ENCODE data around the gene RSF1. TPM values are rescaled to one million over a fixed set of nuclear protein-coding genes. Genes with fewer than 3 reads are reported as not detected.
"Not testable (repeated sequence)": the region's sequence is repeated elsewhere in the genome, so short reads cannot be mapped to it uniquely, and the experiment has no call there.

RSF1 gene
- 29.2 and 55.5 TPM in 2 replicates for total RNA-seq (2014; rRNA removed; shearing (Covaris generic))

- peak; percentile 97 for DNase-seq (ENCODE audit: low spot score)
Measured at GRCh38 chr11:77820565-77821348, at the start of gene RSF1, which contains the start of gene AAMDC. Gene RSF1, minus strand, starts transcription at chr11:77820722. Its CDS starts 8 bp downstream, at chr11:77820714. Gene AAMDC, plus strand, starts transcription at chr11:77821144. Its CDS starts 21,353 bp downstream, at chr11:77842497.

- DNase-seq (ENCODE audit: low spot score): no peak
Measured at GRCh38 chr11:77868744-77869143, 48.2 kb upstream of the RSF1 start.

GRCh38 chr11:77866336-77866735 is 45.8 kb upstream of the RSF1 start:
- DNase-seq (ENCODE audit: low spot score): no peak

GRCh38 chr11:77865805-77866204 is 45.3 kb upstream of the RSF1 start:
- DNase-seq (ENCODE audit: low spot score): no peak

- DNase-seq (ENCODE audit: low spot score): not testable (repeated sequence)
Measured at GRCh38 chr11:77861444-77861843, 40.9 kb upstream of the RSF1 start.

- not testable (repeated sequence) for DNase-seq (ENCODE audit: low spot score)
Measured at GRCh38 chr11:77857906-77858457, 37.5 kb upstream of the RSF1 start.

- no peak for DNase-seq (ENCODE audit: low spot score)
Measured at GRCh38 chr11:77854838-77855237, 34.3 kb upstream of the RSF1 start.

GRCh38 chr11:77851503-77851902 is 31.0 kb upstream of the RSF1 start:
- DNase-seq (ENCODE audit: low spot score): no peak

- not testable (repeated sequence) for DNase-seq (ENCODE audit: low spot score)
Measured at GRCh38 chr11:77843700-77844099, 23.2 kb upstream of the RSF1 start.

- DNase-seq (ENCODE audit: low spot score): peak; percentile 59
Measured at GRCh38 chr11:77842441-77843121, 22.1 kb upstream of the RSF1 start.

GRCh38 chr11:77833302-77833701 is 12.8 kb upstream of the RSF1 start:
- no peak for DNase-seq (ENCODE audit: low spot score)

- DNase-seq (ENCODE audit: low spot score): no peak
Measured at GRCh38 chr11:77828926-77829325, 8.4 kb upstream of the RSF1 start.

GRCh38 chr11:77823775-77824174 is 3.3 kb upstream of the RSF1 start:
- no peak for DNase-seq (ENCODE audit: low spot score)

GRCh38 chr11:77822126-77822525 is 1.6 kb upstream of the RSF1 start:
- not testable (repeated sequence) for DNase-seq (ENCODE audit: low spot score)

GRCh38 chr11:77821349-77821851 is 878 bp upstream of the RSF1 start:
- DNase-seq (ENCODE audit: low spot score): peak; percentile 26

- peak; percentile 40 for DNase-seq (ENCODE audit: low spot score)
Measured at GRCh38 chr11:77819921-77820564, 479 bp downstream of the RSF1 start.

GRCh38 chr11:77819411-77819920 is 1.1 kb downstream of the RSF1 start:
- peak; percentile 77 for DNase-seq (ENCODE audit: low spot score)

- DNase-seq (ENCODE audit: low spot score): no peak
Measured at GRCh38 chr11:77815459-77815858, 5.1 kb downstream of the RSF1 start.

- no peak for DNase-seq (ENCODE audit: low spot score)
Measured at GRCh38 chr11:77814848-77815247, 5.7 kb downstream of the RSF1 start.

- no peak for DNase-seq (ENCODE audit: low spot score)
Measured at GRCh38 chr11:77813256-77813655, 7.3 kb downstream of the RSF1 start.

GRCh38 chr11:77806993-77807392 is 13.5 kb downstream of the RSF1 start:
- no peak for DNase-seq (ENCODE audit: low spot score)

- DNase-seq (ENCODE audit: low spot score): no peak
Measured at GRCh38 chr11:77806415-77806814, 14.1 kb downstream of the RSF1 start.
